NCI-H524 (cell line): Measurements from ENCODE around the gene RGP1.

ENCODE experiments used
- DNase-seq, 2 experiments: peaks; one replicate each; lab custom pipeline; 2025; lab: John Stamatoyannopoulos, UW

Gene RGP1

GRCh38 chr9:35743880-35744518 is 5.1 kb upstream of the RGP1 start:
- DNase-seq: no peak

GRCh38 chr9:35745569-35745968 is 3.5 kb upstream of the RGP1 start:
- peak; percentile 26 to 63 for DNase-seq

- DNase-seq: no peak
Measured at GRCh38 chr9:35746583-35746982, 2.5 kb upstream of the RGP1 start.

GRCh38 chr9:35748242-35748857 is 737 bp upstream of the RGP1 start:
- no peak for DNase-seq

GRCh38 chr9:35749515-35750255 is 598 bp downstream of the RGP1 start:
- no peak for DNase-seq

GRCh38 chr9:35750256-35750531 is 1.1 kb downstream of the RGP1 start:
- no peak for DNase-seq

GRCh38 chr9:35753466-35753865 is 4.4 kb downstream of the RGP1 start:
- no peak for DNase-seq

- DNase-seq: no peak
Measured at GRCh38 chr9:35754264-35754663, 5.2 kb downstream of the RGP1 start, which contains the start of gene MSMP. Gene MSMP (minus strand): TSS chr9:35754276. CDS start chr9:35754129, 147 bp downstream.

GRCh38 chr9:35755071-35755470 is 6.0 kb downstream of the RGP1 start:
- no peak for DNase-seq

- peak; percentile 61 to 82 for DNase-seq
Measured at GRCh38 chr9:35756275-35757225, 7.5 kb downstream of the RGP1 start.

GRCh38 chr9:35757226-35757891 is 8.3 kb downstream of the RGP1 start:
- DNase-seq: peak; percentile 50 to 73

- no peak for DNase-seq
Measured at GRCh38 chr9:35757892-35758275, 8.8 kb downstream of the RGP1 start.

GRCh38 chr9:35758475-35759050 is 9.5 kb downstream of the RGP1 start:
- no peak for DNase-seq

- DNase-seq: no peak
Measured at GRCh38 chr9:35759795-35760194, 10.7 kb downstream of the RGP1 start.

GRCh38 chr9:35760651-35761050 is 11.6 kb downstream of the RGP1 start:
- no peak for DNase-seq

GRCh38 chr9:35763181-35763580 is 14.1 kb downstream of the RGP1 start:
- DNase-seq: no peak

- no peak for DNase-seq
Measured at GRCh38 chr9:35763803-35764202, 14.7 kb downstream of the RGP1 start.

- no peak for DNase-seq
Measured at GRCh38 chr9:35766997-35767396, 17.9 kb downstream of the RGP1 start.

GRCh38 chr9:35767458-35767857 is 18.4 kb downstream of the RGP1 start:
- no peak for DNase-seq

- no peak for DNase-seq
Measured at GRCh38 chr9:35769763-35770162, 20.7 kb downstream of the RGP1 start.

GRCh38 chr9:35771075-35771433 is 22.0 kb downstream of the RGP1 start:
- no peak for DNase-seq
